Mesenchymal stem cell (in vitro differentiated cells and primary cell): ENCODE results near the gene CRYGA.

Experiments used
- DNase-seq: peaks from one replicate; pipeline ENCODE4 v3.0.0-alpha.2; 2013
- H2AFZ ChIP-seq: one replicate; pipeline ENCODE4 v1.6.1; 2013; ENCODE audit warnings: low read depth, mild to moderate bottlenecking, control low read depth, inconsistent platforms, low read length, moderate library complexity
- H2AK5ac ChIP-seq: 2 replicates; pipeline ENCODE4 v1.6.1; 2013; ENCODE audit warnings: low read length, moderate library complexity, mild to moderate bottlenecking, inconsistent platforms; ENCODE audit not compliant: severe bottlenecking
- H2BK120ac ChIP-seq: one replicate; pipeline ENCODE4 v1.6.1; 2013; ENCODE audit warnings: low read depth, mild to moderate bottlenecking, inconsistent platforms, low read length, moderate library complexity
- H2BK12ac ChIP-seq, 2 experiments: one replicate each; pipeline ENCODE4 v1.6.1; 2013; ENCODE audit warnings: inconsistent platforms in 2 of 2, low read length in 2 of 2, mild to moderate bottlenecking in 2 of 2, moderate library complexity in 2 of 2, control low read depth in 1 of 2
- H2BK15ac ChIP-seq: one replicate; pipeline ENCODE4 v1.6.1; 2013; ENCODE audit warnings: mild to moderate bottlenecking, low read depth, inconsistent platforms; ENCODE audit not compliant: poor library complexity, severe bottlenecking
- H2BK5ac ChIP-seq: 2 replicates; pipeline ENCODE4 v1.6.1; 2013; ENCODE audit warnings: low read depth, mild to moderate bottlenecking, low read length, control low read depth, inconsistent platforms; ENCODE audit not compliant: poor library complexity, severe bottlenecking
- H3K14ac ChIP-seq, 2 experiments: one replicate each; pipeline ENCODE4 v1.6.1; 2013; ENCODE audit warnings: inconsistent platforms in 2 of 2, low read length in 2 of 2, control low read depth in 1 of 2, mild to moderate bottlenecking in 1 of 2, moderate library complexity in 1 of 2
- H3K18ac ChIP-seq, 2 experiments: one replicate each; pipeline ENCODE4 v1.6.1; 2013; ENCODE audit warnings: inconsistent platforms in 2 of 2, low read length in 2 of 2, control low read depth in 1 of 2, low read depth in 1 of 2, mild to moderate bottlenecking in 1 of 2
- H3K23ac ChIP-seq, 2 experiments: one replicate each; pipeline ENCODE4 v1.6.1; 2013; ENCODE audit warnings: inconsistent platforms in 2 of 2, low read length in 2 of 2, mild to moderate bottlenecking in 2 of 2, moderate library complexity in 2 of 2, control low read depth in 1 of 2
- H3K27ac ChIP-seq: 2 replicates; pipeline ENCODE4 v1.5.1; 2013; ENCODE audit warnings: mild to moderate bottlenecking, moderate library complexity, low read length, control low read depth, inconsistent platforms; ENCODE audit not compliant: poor library complexity, severe bottlenecking
- H3K27me3 ChIP-seq, 2 experiments: 2 replicates each; pipeline versions ENCODE4 v1.6.1 to v1.7.0; 2013; ENCODE audit warnings: low read length in 2 of 2, mild to moderate bottlenecking in 2 of 2, moderate library complexity in 2 of 2, control low read depth in 1 of 2, inconsistent platforms in 1 of 2; ENCODE audit not compliant: control insufficient read depth in 1 of 2, insufficient read depth in 1 of 2
- H3K36me3 ChIP-seq, 2 experiments: 2 replicates each; pipeline versions ENCODE4 v1.6.1 to v1.7.0; 2013; ENCODE audit warnings: low read length in 2 of 2, control low read depth in 1 of 2, inconsistent platforms in 1 of 2, low read depth in 1 of 2, mild to moderate bottlenecking in 1 of 2; ENCODE audit not compliant: insufficient read depth in 2 of 2, control insufficient read depth in 1 of 2
- H3K4ac ChIP-seq, 2 experiments: one replicate each; pipeline ENCODE4 v1.6.1; 2013; ENCODE audit warnings: inconsistent platforms in 2 of 2, low read length in 2 of 2, mild to moderate bottlenecking in 2 of 2, moderate library complexity in 2 of 2, control low read depth in 1 of 2, low read depth in 1 of 2
- H3K4me1 ChIP-seq: 2 replicates; pipeline ENCODE4 v1.6.1; 2013; ENCODE audit warnings: low read depth, low read length, control low read depth; ENCODE audit not compliant: control insufficient read depth, insufficient read depth
- H3K4me2 ChIP-seq: 2 replicates; pipeline ENCODE4 v1.6.1; 2013; ENCODE audit warnings: low read length, mild to moderate bottlenecking, inconsistent platforms; ENCODE audit not compliant: poor library complexity, severe bottlenecking
- H3K4me3 ChIP-seq, 2 experiments: 2 replicates each; pipeline versions ENCODE4 v1.5.1 to v1.7.0; 2013; ENCODE audit warnings: low read length in 2 of 2, mild to moderate bottlenecking in 2 of 2, control low read depth in 1 of 2, low read depth in 1 of 2; ENCODE audit not compliant: insufficient read depth in 1 of 2
- H3K79me1 ChIP-seq: replicated peaks from 2 replicates; pipeline ENCODE4 v1.6.1; 2013; ENCODE audit warnings: mild to moderate bottlenecking, control low read depth, low read length, inconsistent platforms; ENCODE audit not compliant: poor library complexity, severe bottlenecking
- H3K9ac ChIP-seq: 2 replicates; pipeline ENCODE4 v1.7.0; 2013; ENCODE audit warnings: mild to moderate bottlenecking, low read length, moderate library complexity
- H3K9me3 ChIP-seq: 2 replicates; pipeline ENCODE4 v1.7.0; 2013; ENCODE audit warnings: mild to moderate bottlenecking, low read length; ENCODE audit not compliant: control insufficient read depth
- H4K8ac ChIP-seq: one replicate; pipeline ENCODE4 v1.6.1; 2013; ENCODE audit warnings: inconsistent platforms, mild to moderate bottlenecking, low read length, moderate library complexity
- H4K91ac ChIP-seq: one replicate; pipeline ENCODE4 v1.6.1; 2013; ENCODE audit warnings: mild to moderate bottlenecking, low read length, inconsistent platforms
- WGBS: methylation state at CpG from one replicate; pipeline ENCODE4 v1.1.7; 2013; ENCODE audit warnings: mixed read lengths; 5-methylcytosine and 5-hydroxymethylcytosine counted together

CRYGA gene

DNA sequence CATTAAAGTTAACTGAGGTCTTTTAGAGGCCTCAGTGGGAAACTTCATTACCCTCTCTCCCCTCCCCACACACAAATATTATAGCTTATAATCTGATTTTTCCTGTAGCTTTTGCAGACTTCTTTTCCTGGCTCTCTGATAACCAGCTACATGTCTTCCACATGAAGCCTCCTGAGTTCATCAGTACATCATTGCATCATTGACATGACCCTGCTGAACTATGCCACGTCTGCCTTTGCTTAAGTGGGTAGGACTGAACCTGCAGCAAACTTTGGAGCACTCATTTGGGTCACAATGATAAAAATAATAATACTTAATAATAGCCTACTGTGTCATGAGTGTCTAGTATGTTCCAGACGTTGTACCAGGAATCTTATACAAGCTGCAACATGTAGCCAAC, 7.0 kb downstream of the CRYGA start:
- Histone ChIP-seq H3K4me3 (no peak overlapping the region), H3K36me3 (no peaks in the 10 kb centered on the region), H2BK15ac (no peak overlapping the region), H3K4me1 (no peaks in the 10 kb centered on the region), H3K9me3 (no peaks in the 10 kb centered on the region), H2AFZ (no peak overlapping the region), H3K4ac (no peak overlapping the region), H4K91ac (no peak overlapping the region), H3K27me3 (peaks cover 0 to 10% of the 10 kb centered on the region in 2 experiments), H3K4me2 (no peak overlapping the region), H2BK12ac (no peak overlapping the region), H3K14ac (no peak overlapping the region), H3K9ac (no peak overlapping the region), H3K23ac (no peak overlapping the region), H2BK120ac (no peak overlapping the region), H4K8ac (no peak overlapping the region), H3K18ac (no peak overlapping the region), H2AK5ac (no peak overlapping the region), H3K27ac (no peak overlapping the region), H2BK5ac (no peak overlapping the region), H3K79me1 (no peaks in the 10 kb centered on the region)
- 55% methylated on average over 2 of the region's 2 CpGs for WGBS
- no peak for DNase-seq

DNA sequence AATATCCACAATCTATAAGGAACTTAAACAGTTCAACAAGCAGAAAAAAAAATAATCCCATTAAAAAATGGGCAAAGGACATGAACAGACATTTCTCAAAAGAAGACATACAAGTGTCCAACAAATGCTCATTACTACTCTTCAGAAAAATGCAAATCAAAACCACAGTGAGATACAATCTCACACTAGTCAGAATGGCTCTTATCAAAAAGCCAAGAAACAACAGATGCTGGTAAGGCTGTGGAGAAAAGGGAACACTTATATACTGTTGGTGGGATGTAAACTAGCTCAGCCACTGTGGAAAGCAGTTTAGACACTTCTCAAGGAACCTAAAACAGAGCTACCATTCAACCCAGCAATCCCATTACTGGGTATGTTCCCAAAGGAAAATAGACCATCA, 10.2 kb downstream of the CRYGA start:
- no peak overlapping the region for H3K14ac ChIP-seq
- H3K27ac ChIP-seq, result no peak overlapping the region
- no peak overlapping the region for H3K23ac ChIP-seq
- no peak overlapping the region for H3K4me3 ChIP-seq
- H3K18ac ChIP-seq, result no peak overlapping the region
- no peak overlapping the region for H3K4me2 ChIP-seq
- H3K27me3 ChIP-seq, result peaks cover 0 to 10% of the 10 kb centered on the region in 2 experiments
- H3K79me1 ChIP-seq, result no peaks in the 10 kb centered on the region
- no peak overlapping the region for H2BK120ac ChIP-seq
- H2AFZ ChIP-seq, result no peak overlapping the region
- H2AK5ac ChIP-seq, result no peak overlapping the region
- no peak overlapping the region for H4K8ac ChIP-seq
- DNase-seq, result no peak
- H2BK12ac ChIP-seq, result no peak overlapping the region
- no peaks in the 10 kb centered on the region for H3K9me3 ChIP-seq
- no peak overlapping the region for H3K9ac ChIP-seq
- H2BK15ac ChIP-seq, result no peak overlapping the region
- H3K36me3 ChIP-seq, result no peaks in the 10 kb centered on the region
- H3K4me1 ChIP-seq, result no peaks in the 10 kb centered on the region
- no peak overlapping the region for H3K4ac ChIP-seq
- no peak overlapping the region for H4K91ac ChIP-seq
- H2BK5ac ChIP-seq, result no peak overlapping the region

DNA sequence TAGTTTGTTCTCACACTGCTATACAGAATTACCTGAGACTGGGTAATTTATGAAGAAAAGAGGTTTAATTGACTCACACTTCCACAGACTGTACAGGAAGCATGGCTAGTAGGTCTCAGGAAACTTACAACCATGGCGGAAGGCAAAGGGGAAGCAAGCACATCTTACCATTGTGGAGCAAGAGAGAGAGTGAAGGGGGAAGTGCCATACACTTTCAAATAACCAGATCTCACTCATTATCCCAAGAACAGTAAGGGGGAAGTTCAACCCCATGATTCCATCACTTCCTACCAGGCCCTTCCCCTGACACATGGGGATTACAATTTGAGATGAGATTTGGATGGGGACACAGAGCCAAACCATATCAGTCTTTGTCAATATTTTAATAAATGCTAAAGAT, 12.4 kb downstream of the CRYGA start:
- H2BK120ac ChIP-seq, result no peak overlapping the region
- H3K18ac ChIP-seq, result no peak overlapping the region
- no peaks in the 10 kb centered on the region for H3K9me3 ChIP-seq
- WGBS, result 88% methylated on average over 1 of the region's 1 CpG
- no peak overlapping the region for H3K9ac ChIP-seq
- no peak overlapping the region for H3K14ac ChIP-seq
- no peaks in the 10 kb centered on the region for H3K4me1 ChIP-seq
- H2BK5ac ChIP-seq, result no peak overlapping the region
- no peak for DNase-seq
- no peaks in the 10 kb centered on the region for H3K79me1 ChIP-seq
- H4K8ac ChIP-seq, result no peak overlapping the region
- no peaks in the 10 kb centered on the region for H3K36me3 ChIP-seq
- no peak overlapping the region for H2AK5ac ChIP-seq
- peaks cover 3 to 4% of the 10 kb centered on the region in 2 experiments for H3K27me3 ChIP-seq
- no peak overlapping the region for H3K4ac ChIP-seq
- no peak overlapping the region for H3K23ac ChIP-seq
- H2BK12ac ChIP-seq, result no peak overlapping the region
- H3K27ac ChIP-seq, result no peak overlapping the region
- H2BK15ac ChIP-seq, result no peak overlapping the region
- no peak overlapping the region for H4K91ac ChIP-seq
- H3K4me2 ChIP-seq, result no peak overlapping the region
- no peak overlapping the region for H2AFZ ChIP-seq
- no peak overlapping the region for H3K4me3 ChIP-seq

DNA sequence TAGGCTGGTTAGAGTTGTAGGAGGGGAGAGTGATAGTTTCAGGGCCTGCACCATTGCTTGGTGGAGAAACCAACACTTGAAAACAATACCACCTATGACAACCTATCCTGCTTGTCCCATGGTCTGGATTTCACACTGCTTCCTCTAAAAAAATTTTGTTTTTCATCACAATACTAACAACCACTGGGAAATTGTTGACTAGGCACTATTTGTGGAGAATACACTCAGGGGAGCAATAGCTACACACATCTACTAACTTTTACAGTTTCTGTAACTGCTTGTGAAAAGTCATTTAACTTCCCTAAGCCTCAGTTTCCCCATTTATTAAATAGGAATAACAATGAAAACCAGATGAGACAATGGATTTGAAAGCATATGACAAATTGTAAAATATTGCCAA, 13.3 kb downstream of the CRYGA start:
- Histone ChIP-seq H3K27ac (no peak overlapping the region), H2BK120ac (no peak overlapping the region), H3K9ac (no peak overlapping the region)

More for the DNA sequence above, 13.3 kb downstream of the CRYGA start:
- no peak overlapping the region for H3K23ac ChIP-seq
- H3K27me3 ChIP-seq, result peaks cover 3 to 4% of the 10 kb centered on the region in 2 experiments
- no peak overlapping the region for H3K14ac ChIP-seq
- H3K36me3 ChIP-seq, result no peaks in the 10 kb centered on the region
- no peak overlapping the region for H3K18ac ChIP-seq
- no peaks in the 10 kb centered on the region for H3K79me1 ChIP-seq
- no peak overlapping the region for H2BK12ac ChIP-seq
- H2BK15ac ChIP-seq, result no peak overlapping the region
- no peak overlapping the region for H2AK5ac ChIP-seq
- H4K8ac ChIP-seq, result no peak overlapping the region
- no peak overlapping the region for H4K91ac ChIP-seq
- no peak overlapping the region for H3K4ac ChIP-seq
- no peak for DNase-seq
- H3K4me2 ChIP-seq, result no peak overlapping the region
- no peak overlapping the region for H2AFZ ChIP-seq
- H2BK5ac ChIP-seq, result no peak overlapping the region
- no peaks in the 10 kb centered on the region for H3K9me3 ChIP-seq
- H3K4me1 ChIP-seq, result no peaks in the 10 kb centered on the region
- no peak overlapping the region for H3K4me3 ChIP-seq
